Measurements from ENCODE around the gene SOST.

The SOST gene

GRCh38 chr17:43758497-43759174, at the start of gene SOST:
Gene SOST (minus strand): TSS chr17:43758791. CDS start chr17:43758741, 50 bp downstream.
- ATAC-seq, result no peak
- TF ChIP-seq POU6F1 (CRISPR knock-in tag; IDR thresholded peaks at IDR 0.05; ENCODE audit: borderline replicate concordance, low read depth), result no peak
- TF ChIP-seq ZNF70 (CRISPR knock-in tag; IDR thresholded peaks at IDR 0.05), result no peak
- no peak for TF ChIP-seq CREB5 (CRISPR knock-in tag; IDR thresholded peaks at IDR 0.05; ENCODE audit: low read depth)
- TF ChIP-seq ARNTL (CRISPR knock-in tag; IDR thresholded peaks at IDR 0.05; ENCODE audit: borderline replicate concordance, low read depth), result no peak
- TF ChIP-seq RARB (CRISPR knock-in tag; IDR thresholded peaks at IDR 0.05), result no peak

GRCh38 chr17:43808076-43808475, 49.5 kb upstream of the SOST start:
- no peak for TF ChIP-seq ZFP30 (CRISPR knock-in tag; IDR thresholded peaks at IDR 0.05)
- TF ChIP-seq OSR1 (CRISPR knock-in tag; IDR thresholded peaks at IDR 0.05), result no peak
- TF ChIP-seq BACH2 (CRISPR knock-in tag; IDR thresholded peaks at IDR 0.05; ENCODE audit: borderline replicate concordance), result no peak
- no peak for TF ChIP-seq TSHZ2 (CRISPR knock-in tag; IDR thresholded peaks at IDR 0.05)
- no peak for TF ChIP-seq ARNTL (CRISPR knock-in tag; IDR thresholded peaks at IDR 0.05; ENCODE audit: borderline replicate concordance, low read depth)
- no peak for ATAC-seq

GRCh38 chr17:43805117-43805516, 46.5 kb upstream of the SOST start:
- ATAC-seq, result no peak
- TF ChIP-seq CSDC2 (CRISPR knock-in tag; IDR thresholded peaks at IDR 0.05), result no peak
- TF ChIP-seq TCF4 (CRISPR knock-in tag; IDR thresholded peaks at IDR 0.05; ENCODE audit: borderline replicate concordance), result no peak

- ATAC-seq, result no peak
- TF ChIP-seq TSHZ2 (CRISPR knock-in tag; IDR thresholded peaks at IDR 0.05) (no peak), ESRRG (CRISPR knock-in tag; IDR thresholded peaks at IDR 0.05) (no peak), RARB (CRISPR knock-in tag; IDR thresholded peaks at IDR 0.05) (no peak), GLIS3 (CRISPR knock-in tag; IDR thresholded peaks at IDR 0.05) (no peak), ZNF8 (CRISPR knock-in tag; IDR thresholded peaks at IDR 0.05) (no peak), TOX (CRISPR knock-in tag; IDR thresholded peaks at IDR 0.05; ENCODE audit: borderline replicate concordance) (no peak), CSRNP3 (CRISPR knock-in tag; IDR thresholded peaks at IDR 0.05) (no peak), ZC3H10 (CRISPR knock-in tag; IDR thresholded peaks at IDR 0.05) (no peak), POU6F1 (CRISPR knock-in tag; IDR thresholded peaks at IDR 0.05; ENCODE audit: borderline replicate concordance, low read depth) (no peak), ISL1 (CRISPR knock-in tag; IDR thresholded peaks at IDR 0.05) (no peak), PPARA (CRISPR knock-in tag; IDR thresholded peaks at IDR 0.05; ENCODE audit: borderline replicate concordance) (no peak), BACH2 (CRISPR knock-in tag; IDR thresholded peaks at IDR 0.05; ENCODE audit: borderline replicate concordance) (no peak), ZNF565 (CRISPR knock-in tag; conservative IDR thresholded peaks at IDR 0.05; ENCODE audit: low read depth) (no peak), SNAI2 (CRISPR knock-in tag; IDR thresholded peaks at IDR 0.05) (no peak), ZFP30 (CRISPR knock-in tag; IDR thresholded peaks at IDR 0.05) (no peak), ARNTL (CRISPR knock-in tag; IDR thresholded peaks at IDR 0.05; ENCODE audit: borderline replicate concordance, low read depth) (no peak), PATZ1 (CRISPR knock-in tag; IDR thresholded peaks at IDR 0.05; ENCODE audit: borderline replicate concordance) (no peak)
Measured at GRCh38 chr17:43803758-43804157, 45.2 kb upstream of the SOST start.
